OCI-LY7 (cell line): Measurements from ENCODE around the gene ECI1.

Experiments used
- CTCF ChIP-seq: fragments of 200-600 bp; sonication (generic); conservative IDR thresholded peaks from 2 replicates; pipeline ENCODE4 v1.5.1; 2014; ENCODE audit warnings: mild to moderate bottlenecking, antibody characterized with exemption, low read length, moderate library complexity, mixed read lengths
- EZH2phosphoT487 ChIP-seq: fragments of 200-600 bp; sonication (generic); IDR thresholded peaks from 2 replicates; pipeline ENCODE4 v1.6.1; 2018; ENCODE audit warnings: low read depth, borderline replicate concordance, mild to moderate bottlenecking, mixed run types, antibody characterized with exemption, low read length, moderate library complexity, mixed read lengths

- TF ChIP-seq CTCF (no peak), EZH2phosphoT487 (no peak)
Observed at GRCh38 chr16:2273484-2273883, 22.1 kb upstream of the ECI1 start.
